Glutamatergic neuron (in vitro differentiated cells): ENCODE measurements around the gene CACNG1. TPM values are rescaled to one million over a fixed set of nuclear protein-coding genes. Genes with fewer than 3 reads are reported as not detected.

ENCODE experiments used
- DNase-seq: peaks from one replicate; pipeline ENCODE4 v3.0.0; 2022
- H3K27ac Mint-ChIP-seq: one replicate; pipeline ENCODE4 v1.8.0; 2020; ENCODE audit warnings: mild to moderate bottlenecking, mixed read lengths, inconsistent platforms; ENCODE audit not compliant: unreplicated experiment
- H3K27me3 Mint-ChIP-seq: one replicate; pipeline ENCODE4 v1.8.0; 2020; ENCODE audit warnings: mild to moderate bottlenecking, moderate library complexity, mixed read lengths, inconsistent platforms; ENCODE audit not compliant: unreplicated experiment
- H3K36me3 Mint-ChIP-seq: one replicate; pipeline ENCODE4 v1.8.0; 2020; ENCODE audit warnings: mild to moderate bottlenecking, mixed read lengths, inconsistent platforms; ENCODE audit not compliant: unreplicated experiment
- H3K4me1 Mint-ChIP-seq: one replicate; pipeline ENCODE4 v1.8.0; 2020; ENCODE audit warnings: mild to moderate bottlenecking, low read depth, mixed read lengths, inconsistent platforms; ENCODE audit not compliant: unreplicated experiment
- H3K4me3 Mint-ChIP-seq: one replicate; pipeline ENCODE4 v1.8.0; 2020; ENCODE audit warnings: mild to moderate bottlenecking, mixed read lengths, inconsistent platforms; ENCODE audit not compliant: unreplicated experiment
- H3K9me3 Mint-ChIP-seq: one replicate; pipeline ENCODE4 v1.8.0; 2020; ENCODE audit warnings: mild to moderate bottlenecking, moderate library complexity, mixed read lengths, inconsistent platforms; ENCODE audit not compliant: unreplicated experiment
- CTCF ChIP-seq: fragments of 200-600 bp; sonication (generic); IDR thresholded peaks from one replicate; pipeline ENCODE4 v1.5.0; 2021; ENCODE audit not compliant: partially characterized antibody, unreplicated experiment
- total RNA-seq: library from RNA; stranded (reverse); fragmentation: NEBNext Ultra II Directional; extraction: Animal tissue kit (Norgen Biotek cat#: 25700); gene quantifications from one replicate; pipeline ENCODE4 v1.2.1, GENCODE V29; 2021; ENCODE audit not compliant: unreplicated experiment

Gene CACNG1
- total RNA-seq, 1 donor from 2014 or later = not detected

DNA sequence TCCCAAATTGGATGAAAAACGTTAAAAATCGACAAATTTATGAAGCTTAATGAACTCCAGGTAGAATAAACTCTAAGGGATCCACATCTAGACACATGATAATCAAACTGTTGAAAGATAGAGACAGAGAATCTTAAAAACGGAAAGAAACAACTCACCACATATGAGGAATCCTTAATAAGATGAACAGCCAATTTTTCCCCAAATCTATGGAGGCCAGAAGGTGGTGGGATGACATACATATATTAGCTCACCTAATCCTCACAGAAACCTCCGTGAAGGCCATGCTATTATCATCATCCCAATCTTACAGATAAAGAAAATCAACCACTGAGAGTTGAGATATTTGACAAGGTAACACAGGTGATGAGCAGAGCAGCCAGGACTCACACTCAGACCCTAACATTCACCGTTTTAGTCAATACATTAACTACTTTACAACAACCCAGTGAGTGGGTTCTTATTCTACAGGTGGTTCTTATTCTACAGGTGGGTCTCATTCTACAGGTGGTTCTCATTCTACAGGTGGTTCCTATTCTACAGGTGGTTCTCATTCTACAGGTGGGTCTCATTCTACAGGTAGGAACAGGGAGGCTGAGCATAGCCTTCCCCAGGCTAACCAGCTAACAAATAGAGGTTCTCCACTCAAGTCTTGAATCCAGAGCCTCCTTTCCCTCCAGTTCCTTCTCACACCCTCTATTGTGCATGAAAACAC is 4.8 kb downstream of the CACNG1 start:
- H3K36me3 Mint-ChIP-seq = peaks cover 18% of the 10 kb centered on the region
- no peak overlapping the region for H3K4me3 Mint-ChIP-seq
- no peak for DNase-seq
- peaks cover 8% of the 10 kb centered on the region for H3K27me3 Mint-ChIP-seq
- peaks cover 19% of the 10 kb centered on the region for H3K9me3 Mint-ChIP-seq
- no peak overlapping the region for H3K27ac Mint-ChIP-seq
- TF ChIP-seq CTCF = no peak
- H3K4me1 Mint-ChIP-seq = peaks cover 8% of the 10 kb centered on the region

- Mint-ChIP-seq H3K36me3 (peaks cover 18% of the 10 kb centered on the region), H3K4me3 (no peak overlapping the region), H3K4me1 (peaks cover 8% of the 10 kb centered on the region), H3K27ac (no peak overlapping the region), H3K27me3 (peaks cover 10% of the 10 kb centered on the region), H3K9me3 (peaks cover 19% of the 10 kb centered on the region)
- DNase-seq = no peak
- no peak for TF ChIP-seq CTCF
Measured at GRCh38 chr17:67050066-67050465, 5.7 kb downstream of the CACNG1 start.

- Mint-ChIP-seq H3K9me3 (peaks cover 19% of the 10 kb centered on the region), H3K27me3 (peaks cover 10% of the 10 kb centered on the region), H3K27ac (peak overlapping the region; percentile 12), H3K36me3 (peaks cover 18% of the 10 kb centered on the region), H3K4me1 (peaks cover 8% of the 10 kb centered on the region), H3K4me3 (no peak overlapping the region)
- no peak for TF ChIP-seq CTCF
- no peak for DNase-seq
Measured at GRCh38 chr17:67050471-67051154, 6.3 kb downstream of the CACNG1 start.

DNA sequence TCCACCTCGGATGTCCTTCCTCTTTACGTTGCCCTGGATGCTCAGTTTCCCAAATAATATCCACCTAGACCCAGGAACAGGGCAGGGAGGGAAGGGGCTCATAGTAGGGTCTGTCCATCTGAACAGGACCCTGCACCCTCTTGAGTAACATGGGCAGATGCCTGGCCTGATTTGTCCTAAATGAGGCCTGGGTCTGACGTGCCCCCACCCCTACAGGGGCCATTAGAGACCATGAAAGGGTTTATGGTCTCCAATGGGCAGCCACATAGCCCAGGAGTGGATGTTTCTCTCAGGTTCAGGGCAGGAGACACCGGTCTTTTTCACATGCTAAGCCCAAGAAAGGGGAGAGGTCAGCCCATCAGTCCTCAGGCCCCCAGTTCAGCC is 6.8 kb downstream of the CACNG1 start:
- TF ChIP-seq CTCF = no peak
- peaks cover 18% of the 10 kb centered on the region for H3K36me3 Mint-ChIP-seq
- peaks cover 6% of the 10 kb centered on the region for H3K4me1 Mint-ChIP-seq
- H3K27me3 Mint-ChIP-seq = peaks cover 8% of the 10 kb centered on the region
- DNase-seq = no peak
- no peak overlapping the region for H3K4me3 Mint-ChIP-seq
- H3K9me3 Mint-ChIP-seq = peaks cover 18% of the 10 kb centered on the region
- no peak overlapping the region for H3K27ac Mint-ChIP-seq

- DNase-seq = no peak
- H3K27me3 Mint-ChIP-seq = peaks cover 3% of the 10 kb centered on the region
- no peak overlapping the region for H3K27ac Mint-ChIP-seq
- peaks cover under 1% of the 10 kb centered on the region for H3K4me1 Mint-ChIP-seq
- H3K4me3 Mint-ChIP-seq = no peak overlapping the region
- H3K36me3 Mint-ChIP-seq = peaks cover 17% of the 10 kb centered on the region
- H3K9me3 Mint-ChIP-seq = peaks cover 14% of the 10 kb centered on the region
- TF ChIP-seq CTCF = no peak
Measured at GRCh38 chr17:67051837-67052236, 7.5 kb downstream of the CACNG1 start.
